ENCODE measurements around the gene POLR2E. TPM values are rescaled to one million over a fixed set of nuclear protein-coding genes. Genes with fewer than 3 reads are reported as not detected.
A peak's percentile ranks its signal among the peaks of the same experiment; 100 is the strongest.

POLR2E gene
- total RNA-seq, 1 donor from 2014 or later: 72.1 TPM

- H3K27ac ChIP-seq: no peak overlapping the region
- H3K9me3 ChIP-seq: no peaks in the 10 kb centered on the region
- H3K4me1 ChIP-seq: peaks cover 8 to 18% of the 10 kb centered on the region in 2 donors
- no peak overlapping the region for H3K4me3 ChIP-seq
- DNase-seq (ENCODE audit: low spot score in 2 of 2): no peak
- intact Hi-C loops (cut with DNase I): no loop called here
- H3K36me3 ChIP-seq: peaks cover 66 to 72% of the 10 kb centered on the region in 2 donors
- H3K27me3 ChIP-seq: no peaks in the 10 kb centered on the region
- TF ChIP-seq, protein P1, sequence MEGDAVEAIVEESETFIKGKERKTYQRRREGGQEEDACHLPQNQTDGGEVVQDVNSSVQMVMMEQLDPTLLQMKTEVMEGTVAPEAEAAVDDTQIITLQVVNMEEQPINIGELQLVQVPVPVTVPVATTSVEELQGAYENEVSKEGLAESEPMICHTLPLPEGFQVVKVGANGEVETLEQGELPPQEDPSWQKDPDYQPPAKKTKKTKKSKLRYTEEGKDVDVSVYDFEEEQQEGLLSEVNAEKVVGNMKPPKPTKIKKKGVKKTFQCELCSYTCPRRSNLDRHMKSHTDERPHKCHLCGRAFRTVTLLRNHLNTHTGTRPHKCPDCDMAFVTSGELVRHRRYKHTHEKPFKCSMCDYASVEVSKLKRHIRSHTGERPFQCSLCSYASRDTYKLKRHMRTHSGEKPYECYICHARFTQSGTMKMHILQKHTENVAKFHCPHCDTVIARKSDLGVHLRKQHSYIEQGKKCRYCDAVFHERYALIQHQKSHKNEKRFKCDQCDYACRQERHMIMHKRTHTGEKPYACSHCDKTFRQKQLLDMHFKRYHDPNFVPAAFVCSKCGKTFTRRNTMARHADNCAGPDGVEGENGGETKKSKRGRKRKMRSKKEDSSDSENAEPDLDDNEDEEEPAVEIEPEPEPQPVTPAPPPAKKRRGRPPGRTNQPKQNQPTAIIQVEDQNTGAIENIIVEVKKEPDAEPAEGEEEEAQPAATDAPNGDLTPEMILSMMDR (IDR thresholded peaks at IDR 0.05): no peak
These were observed 13.3 kb upstream of the POLR2E start for GRCh38 chr19:1108291-1109031.

- H3K27me3 ChIP-seq: no peaks in the 10 kb centered on the region
- no peak overlapping the region for H3K27ac ChIP-seq
- H3K9me3 ChIP-seq: no peaks in the 10 kb centered on the region
- peaks cover 64 to 69% of the 10 kb centered on the region in 2 donors for H3K36me3 ChIP-seq
- DNase-seq (ENCODE audit: low spot score in 2 of 2): no peak
- peaks cover 13 to 20% of the 10 kb centered on the region in 2 donors for H3K4me1 ChIP-seq
- TF ChIP-seq, protein P1 (IDR thresholded peaks at IDR 0.05): no peak
- intact Hi-C loops (cut with DNase I): no loop called here
- no peak overlapping the region for H3K4me3 ChIP-seq
These were observed 12.6 kb upstream of the POLR2E start for GRCh38 chr19:1107661-1108261.

- TF ChIP-seq, protein P1 (IDR thresholded peaks at IDR 0.05): peak in 1 of 3 experiments; percentile 4
These were observed 11.9 kb upstream of the POLR2E start for GRCh38 chr19:1106841-1107660.

GRCh38 chr19:1105873-1106840 lies 11.0 kb upstream of the POLR2E start:
- H3K9me3 ChIP-seq: no peaks in the 10 kb centered on the region
- no peak for DNase-seq (ENCODE audit: low spot score in 2 of 2)
- peak overlapping the region; percentile 84 to 93 for H3K4me3 ChIP-seq

More at GRCh38 chr19:1106841-1107660, 11.9 kb upstream of the POLR2E start:
- H3K4me1 ChIP-seq: peaks cover 17 to 18% of the 10 kb centered on the region in 2 donors
- H3K4me3 ChIP-seq: no peak overlapping the region
- peaks cover 57 to 62% of the 10 kb centered on the region in 2 donors for H3K36me3 ChIP-seq
- H3K27me3 ChIP-seq: no peaks in the 10 kb centered on the region
- no peak for DNase-seq (ENCODE audit: low spot score in 2 of 2)
- intact Hi-C loops (cut with DNase I): no loop called here
- H3K27ac ChIP-seq: peak overlapping the region in 1 of 2 donors; percentile 99
- H3K9me3 ChIP-seq: no peaks in the 10 kb centered on the region

More at GRCh38 chr19:1105873-1106840, 11.0 kb upstream of the POLR2E start:
- no peaks in the 10 kb centered on the region for H3K27me3 ChIP-seq
- intact Hi-C loops (cut with DNase I): no loop called here
- H3K4me1 ChIP-seq: peaks cover 22% of the 10 kb centered on the region in 2 donors
- H3K36me3 ChIP-seq: peaks cover 49 to 53% of the 10 kb centered on the region in 2 donors
- H3K27ac ChIP-seq: peak overlapping the region; percentile 99
- TF ChIP-seq, protein P1 (IDR thresholded peaks at IDR 0.05): no peak

Measured in ascending aorta (tissue), 2 donors.